ENCODE data around the gene ANKUB1. TPM values are rescaled to one million over a fixed set of nuclear protein-coding genes. Genes with fewer than 3 reads are reported as not detected.

The ANKUB1 gene
- total RNA-seq, 1 donor from 2014 or later = not detected

GRCh38 chr3:149819432-149819831 is 27.1 kb upstream of the ANKUB1 start:
- peaks cover 11% of the 10 kb centered on the region for H3K36me3 Mint-ChIP-seq (ENCODE audit: low read depth)
- H3K4me1 Mint-ChIP-seq = peaks cover 28% of the 10 kb centered on the region
- no peak overlapping the region for H3K4me3 Mint-ChIP-seq
- H3K27me3 Mint-ChIP-seq (ENCODE audit: low read depth) = no peaks in the 10 kb centered on the region
- TF ChIP-seq CTCF (conservative IDR thresholded peaks at IDR 0.05) = no peak
- no peak for DNase-seq (ENCODE audit: low read depth, low spot score)
- peaks cover 14% of the 10 kb centered on the region for H3K9me3 Mint-ChIP-seq
- H3K27ac Mint-ChIP-seq (ENCODE audit: unreplicated experiment) = no peak overlapping the region

GRCh38 chr3:149816986-149817385 is 24.6 kb upstream of the ANKUB1 start:
- Mint-ChIP-seq H3K9me3 (peaks cover 6% of the 10 kb centered on the region), H3K27ac (ENCODE audit: unreplicated experiment) (no peak overlapping the region), H3K4me1 (peaks cover 44% of the 10 kb centered on the region), H3K27me3 (ENCODE audit: low read depth) (no peaks in the 10 kb centered on the region), H3K36me3 (ENCODE audit: low read depth) (peaks cover 6% of the 10 kb centered on the region), H3K4me3 (no peak overlapping the region)
- DNase-seq (ENCODE audit: low read depth, low spot score) = no peak
- no peak for TF ChIP-seq CTCF (conservative IDR thresholded peaks at IDR 0.05)

- no peaks in the 10 kb centered on the region for H3K9me3 Mint-ChIP-seq
- H3K27me3 Mint-ChIP-seq (ENCODE audit: low read depth) = no peaks in the 10 kb centered on the region
- DNase-seq (ENCODE audit: low read depth, low spot score) = no peak
- no peaks in the 10 kb centered on the region for H3K36me3 Mint-ChIP-seq (ENCODE audit: low read depth)
- H3K4me3 Mint-ChIP-seq = no peak overlapping the region
- H3K4me1 Mint-ChIP-seq = peaks cover 44% of the 10 kb centered on the region
- no peak overlapping the region for H3K27ac Mint-ChIP-seq (ENCODE audit: unreplicated experiment)
- TF ChIP-seq CTCF (conservative IDR thresholded peaks at IDR 0.05) = no peak
Measured at GRCh38 chr3:149816311-149816710, 24.0 kb upstream of the ANKUB1 start.

GRCh38 chr3:149815728-149816127 is 23.4 kb upstream of the ANKUB1 start:
- peak overlapping the region; percentile 45 for H3K4me3 Mint-ChIP-seq

GRCh38 chr3:149815321-149815720 is 23.0 kb upstream of the ANKUB1 start:
- peaks cover 44% of the 10 kb centered on the region for H3K4me1 Mint-ChIP-seq
- no peaks in the 10 kb centered on the region for H3K9me3 Mint-ChIP-seq
- no peak overlapping the region for H3K27ac Mint-ChIP-seq (ENCODE audit: unreplicated experiment)
- no peak overlapping the region for H3K4me3 Mint-ChIP-seq
- DNase-seq (ENCODE audit: low read depth, low spot score) = no peak
- H3K27me3 Mint-ChIP-seq (ENCODE audit: low read depth) = no peaks in the 10 kb centered on the region
- H3K36me3 Mint-ChIP-seq (ENCODE audit: low read depth) = no peaks in the 10 kb centered on the region
- no peak for TF ChIP-seq CTCF (conservative IDR thresholded peaks at IDR 0.05)

More at GRCh38 chr3:149815728-149816127, 23.4 kb upstream of the ANKUB1 start:
- H3K9me3 Mint-ChIP-seq = no peaks in the 10 kb centered on the region
- peaks cover 44% of the 10 kb centered on the region for H3K4me1 Mint-ChIP-seq
- no peak for TF ChIP-seq CTCF (conservative IDR thresholded peaks at IDR 0.05)
- H3K36me3 Mint-ChIP-seq (ENCODE audit: low read depth) = no peaks in the 10 kb centered on the region
- H3K27me3 Mint-ChIP-seq (ENCODE audit: low read depth) = no peaks in the 10 kb centered on the region
- no peak overlapping the region for H3K27ac Mint-ChIP-seq (ENCODE audit: unreplicated experiment)
- DNase-seq (ENCODE audit: low read depth, low spot score) = no peak
